Stimulated activated CD8-positive, alpha-beta memory T cell treated with anti-CD3 and anti-CD28 coated beads, Interleukin-2, amount 100 ng/mL, for 1 hour (primary cell): ENCODE data around the gene POLR3B.
"Not testable (repeated sequence)": the region's sequence is repeated elsewhere in the genome, so short reads cannot be mapped to it uniquely, and the experiment has no call there.

Experiments used
- DNase-seq, 2 donors: peaks; one replicate each; pipeline ENCODE4 v3.0.0-alpha.2; 2020; ENCODE audit warnings: low read depth in 2 of 2

The POLR3B gene

GRCh38 chr12:106461730-106462129, 104.2 kb downstream of the POLR3B start:
- no peak for DNase-seq

DNA sequence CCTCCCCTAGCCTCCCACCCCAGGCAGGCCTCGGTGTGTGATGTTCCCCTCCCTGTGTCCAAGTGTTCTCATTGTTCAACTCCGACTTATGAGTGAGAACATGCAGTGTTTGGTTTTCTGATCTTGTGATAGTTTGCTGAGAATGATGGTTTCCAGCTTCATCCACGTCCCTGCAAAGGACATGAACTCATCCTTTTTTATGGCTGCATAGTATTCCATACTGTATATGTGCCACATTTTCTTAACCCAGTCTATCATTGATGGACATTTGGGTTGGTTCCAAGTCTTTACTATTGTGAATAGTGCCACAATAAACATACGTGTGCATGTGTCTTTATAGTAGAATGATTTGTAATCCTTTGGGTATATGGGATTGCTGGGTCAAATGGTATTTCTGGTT, 108.1 kb downstream of the POLR3B start:
- DNase-seq: not testable (repeated sequence)

DNA sequence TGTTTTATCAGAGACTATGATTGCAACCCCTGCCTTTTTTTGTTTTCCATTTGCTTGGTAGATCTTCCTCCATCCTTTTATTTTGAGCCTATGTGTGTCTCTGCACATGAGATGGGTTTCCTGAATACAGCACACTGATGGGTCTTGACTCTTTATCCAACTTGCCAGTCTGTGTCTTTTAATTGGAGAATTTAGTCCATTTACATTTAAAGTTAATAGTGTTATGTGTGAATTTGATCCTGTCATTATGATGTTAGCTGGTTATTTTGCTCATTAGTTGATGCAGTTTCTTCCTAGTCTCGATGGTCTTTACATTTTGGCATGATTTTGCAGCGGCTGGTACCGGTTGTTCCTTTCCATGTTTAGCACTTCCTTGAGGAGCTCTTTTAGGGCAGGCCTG, 118.1 kb downstream of the POLR3B start:
- DNase-seq: not testable (repeated sequence)

DNA sequence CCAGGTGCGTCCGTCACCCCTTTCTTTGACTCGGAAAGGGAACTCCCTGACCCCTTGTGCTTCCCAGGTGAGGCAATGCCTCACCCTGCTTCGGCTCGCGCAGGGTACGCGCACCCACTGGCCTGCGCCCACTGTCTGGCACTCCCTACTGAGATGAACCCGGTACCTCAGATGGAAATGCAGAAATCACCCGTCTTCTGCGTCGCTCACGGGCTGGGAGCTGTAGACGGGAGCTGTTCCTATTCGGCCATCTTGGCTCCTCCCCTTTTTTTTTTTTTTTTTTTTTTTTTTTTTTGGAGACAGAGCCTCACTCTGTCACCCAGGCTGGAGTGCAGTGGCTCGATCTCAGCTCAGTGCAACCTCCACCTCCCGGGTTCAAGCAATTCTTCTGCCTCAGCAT, 120.1 kb downstream of the POLR3B start:
- not testable (repeated sequence) for DNase-seq

GRCh38 chr12:106480251-106480650, 122.7 kb downstream of the POLR3B start:
- DNase-seq: no peak

DNA sequence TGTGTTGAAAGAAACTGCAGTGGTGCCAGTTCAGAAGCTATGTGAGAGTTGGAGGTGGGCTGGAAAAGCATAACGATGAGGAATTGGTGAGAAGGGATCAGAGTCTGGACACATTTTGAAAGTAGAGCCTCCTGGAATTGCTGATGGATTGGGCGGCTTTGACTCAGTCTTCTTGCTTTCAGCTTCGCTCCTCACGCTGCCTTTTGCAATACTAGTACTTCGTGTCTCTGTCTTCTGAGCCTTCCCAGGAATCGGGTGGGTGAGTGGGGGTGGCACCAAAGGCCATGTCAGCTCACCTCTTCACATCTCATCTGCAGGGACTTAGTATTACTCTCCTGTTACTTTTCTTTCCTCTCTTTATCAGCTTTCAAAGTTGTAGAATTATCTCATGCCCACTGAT, 123.7 kb downstream of the POLR3B start:
- no peak for DNase-seq

DNA sequence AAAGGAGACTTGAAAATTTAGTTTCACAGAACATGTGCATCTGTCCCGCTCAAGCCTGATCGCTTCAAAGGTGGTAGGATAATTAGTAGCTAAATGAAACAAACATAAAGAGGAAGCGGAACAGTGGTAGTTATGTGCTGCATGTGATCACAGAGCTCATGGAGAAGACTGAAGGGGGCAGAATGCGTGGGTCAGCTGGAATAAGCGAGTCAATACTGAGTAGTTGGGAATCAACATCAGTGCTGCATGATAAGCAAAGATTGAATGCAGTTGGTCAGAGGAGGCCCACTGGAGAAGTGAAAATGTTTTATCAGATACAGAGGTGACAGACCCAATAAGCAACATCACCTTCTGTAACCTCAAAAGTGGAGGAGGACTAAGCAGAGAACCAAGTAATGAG, 130.1 kb downstream of the POLR3B start:
- DNase-seq: no peak

DNA sequence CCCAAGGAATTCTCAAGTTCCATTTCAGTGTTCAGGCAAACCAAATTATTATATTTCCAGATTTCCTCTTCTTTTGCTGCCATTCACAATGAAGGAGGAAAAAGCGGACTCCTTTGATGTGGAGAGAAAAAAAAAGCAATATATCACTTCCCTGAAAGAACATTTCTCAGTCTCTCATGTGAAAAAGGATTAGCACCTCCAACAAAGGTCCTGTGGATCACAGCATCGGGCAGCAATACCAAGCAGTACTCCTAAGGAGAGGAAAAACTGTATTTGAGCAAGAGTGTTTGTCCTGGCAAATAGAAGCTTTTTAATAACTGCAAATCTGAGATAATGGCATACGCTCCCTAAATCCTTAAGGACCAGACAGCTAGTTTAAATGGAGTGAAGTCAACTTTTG, 131.3 kb downstream of the POLR3B start:
- no peak for DNase-seq

DNA sequence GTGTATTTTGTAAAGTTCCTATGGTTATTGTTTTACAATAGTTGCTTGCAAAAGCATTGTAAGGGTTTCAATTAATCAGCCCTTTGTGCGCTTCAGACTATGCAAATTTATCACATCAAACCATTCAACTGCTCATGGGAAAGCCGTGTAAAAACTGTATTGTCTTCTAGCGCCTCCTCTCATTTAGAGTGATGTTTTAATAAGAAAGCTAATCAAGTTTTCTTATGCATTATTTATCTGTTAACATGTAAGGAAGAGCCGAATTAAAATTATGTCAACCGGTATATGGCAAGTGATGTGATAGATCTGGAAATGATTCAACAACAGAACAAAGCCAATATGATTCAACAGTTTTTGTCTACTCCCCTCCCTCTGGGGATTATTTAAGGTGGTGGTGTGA, 132.7 kb downstream of the POLR3B start:
- DNase-seq: no peak

GRCh38 chr12:106492857-106493256, 135.3 kb downstream of the POLR3B start:
- DNase-seq: no peak

DNA sequence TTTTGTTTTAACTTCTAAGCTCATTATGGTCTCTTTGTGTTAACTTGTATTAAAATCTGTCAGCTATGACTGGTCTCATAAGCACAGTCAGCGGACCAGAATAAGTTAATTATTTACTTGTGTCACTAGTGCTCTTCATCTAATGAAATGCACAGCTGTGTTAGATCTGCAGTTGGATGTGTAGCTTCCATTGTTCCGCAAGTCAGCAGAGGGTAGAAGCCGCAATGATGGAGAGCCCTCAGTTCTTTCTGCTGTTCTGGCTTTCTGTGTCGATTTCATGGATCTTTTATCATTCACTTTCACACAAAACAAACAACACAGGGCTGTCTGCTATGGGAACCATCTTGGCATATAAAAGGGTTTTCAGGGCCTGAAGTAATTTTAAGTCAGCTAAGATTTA, 136.0 kb downstream of the POLR3B start:
- DNase-seq: no peak

DNA sequence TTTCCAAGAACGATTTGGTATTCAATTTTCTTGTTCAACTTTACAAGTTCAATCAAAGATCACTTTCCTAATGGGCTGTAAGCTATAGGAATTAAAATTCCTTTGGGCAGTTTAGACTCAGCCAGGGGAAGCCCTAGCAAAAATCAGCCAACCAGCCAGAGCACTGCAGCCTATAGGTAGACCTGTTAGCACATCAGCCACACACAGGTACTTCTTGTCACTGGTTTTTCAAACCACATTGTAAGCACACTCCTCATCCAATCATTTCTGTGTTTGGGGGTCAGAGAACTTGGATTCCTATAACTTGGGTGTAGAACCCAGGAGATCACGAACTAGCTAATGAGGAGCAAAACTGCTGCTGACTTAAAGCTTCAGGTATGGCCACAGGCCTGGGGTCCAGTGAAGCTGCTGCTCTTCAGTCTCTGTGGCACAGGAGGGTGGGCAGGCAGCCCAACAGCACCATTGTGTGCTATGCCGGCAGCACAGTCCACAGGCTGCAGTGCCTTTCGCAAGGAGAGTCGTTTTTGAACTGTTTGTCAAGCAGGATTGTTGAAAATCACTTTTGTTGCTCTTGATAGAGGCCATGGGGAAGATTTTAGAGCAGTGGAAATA, 137.9 kb downstream of the POLR3B start:
- DNase-seq: no peak

- no peak for DNase-seq
Observed at GRCh38 chr12:106498056-106498455, 140.5 kb downstream of the POLR3B start.

- no peak for DNase-seq
Observed at GRCh38 chr12:106499628-106500027, 142.1 kb downstream of the POLR3B start.

DNA sequence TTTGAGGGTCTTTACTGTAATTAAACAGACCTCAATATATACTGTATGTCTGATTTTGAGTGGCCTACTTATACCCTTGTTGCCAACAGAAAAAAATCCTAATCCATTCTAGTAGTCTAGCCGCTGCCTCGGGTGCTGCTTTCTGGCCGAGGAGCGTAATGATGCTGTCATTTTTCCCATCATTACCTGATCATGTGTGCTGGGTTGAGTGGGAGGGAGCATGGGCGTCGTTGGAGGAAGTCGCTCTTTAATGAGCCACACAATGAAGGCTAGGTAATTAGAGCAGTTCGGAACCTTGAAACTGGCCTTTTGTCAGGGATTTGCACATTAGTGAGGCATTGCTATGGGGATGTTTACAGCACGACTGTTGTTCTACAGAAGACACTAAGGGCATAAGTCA, 149.1 kb downstream of the POLR3B start:
- DNase-seq: no peak

GRCh38 chr12:106508966-106509365, 151.4 kb downstream of the POLR3B start:
- no peak for DNase-seq

DNA sequence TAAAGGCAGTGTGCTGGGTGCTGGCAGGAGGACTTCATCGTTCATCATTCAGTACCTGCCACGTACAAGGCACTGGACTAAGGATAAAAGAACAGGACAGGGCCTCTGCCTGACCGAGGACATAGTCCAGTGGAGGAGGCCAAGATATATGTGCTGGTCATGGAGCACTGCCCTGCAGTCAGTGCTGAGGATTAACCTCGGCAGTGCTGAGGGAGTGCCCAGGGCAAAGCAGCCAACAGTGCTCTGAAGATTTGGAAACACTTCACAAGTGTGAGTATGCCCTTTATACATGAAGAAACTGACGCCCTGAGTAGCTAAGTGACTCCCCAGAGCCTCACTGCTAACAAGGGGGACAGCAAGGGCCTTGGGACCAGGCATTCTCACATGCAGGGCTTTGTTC, 153.8 kb downstream of the POLR3B start:
- DNase-seq: no peak

DNA sequence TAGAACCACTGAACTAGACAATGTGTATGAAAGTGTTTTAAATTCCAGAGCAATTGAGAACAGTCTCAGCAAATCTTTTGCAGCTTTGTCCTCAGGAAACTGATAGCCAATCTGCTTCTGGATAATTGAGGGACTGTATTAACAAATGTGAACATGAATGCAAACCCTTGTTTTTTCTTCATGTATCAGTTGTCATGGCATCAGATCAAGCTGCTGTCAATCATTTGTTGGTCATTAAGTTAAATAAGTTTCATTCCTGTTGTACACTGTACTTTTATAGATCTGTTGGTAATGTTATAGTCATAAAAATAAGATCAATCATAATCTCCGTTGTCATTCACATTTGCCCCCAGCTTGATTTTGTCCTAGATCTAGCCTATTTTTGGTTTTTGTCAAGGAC, 159.8 kb downstream of the POLR3B start:
- no peak for DNase-seq

DNA sequence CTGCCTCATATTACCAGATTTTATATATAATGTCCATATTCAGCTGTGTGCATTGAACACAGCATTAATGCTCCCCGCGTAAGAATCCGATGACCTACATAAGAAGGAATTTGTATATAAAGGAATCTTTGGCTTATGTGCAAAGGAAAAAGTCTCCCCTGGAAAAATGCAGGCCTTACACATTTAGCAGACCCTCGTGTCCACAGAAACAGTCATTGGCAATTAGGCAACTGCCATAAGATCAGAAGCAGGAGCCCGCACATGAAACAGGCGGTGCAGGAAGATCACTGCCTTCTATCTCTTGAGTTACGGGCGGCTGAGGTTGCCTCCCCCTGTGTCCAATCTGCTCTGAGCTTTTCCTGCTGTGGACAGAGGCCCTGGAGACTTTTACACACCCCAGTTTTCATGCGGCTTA, 162.1 kb downstream of the POLR3B start:
- DNase-seq: no peak

- no peak for DNase-seq
Observed at GRCh38 chr12:106521901-106522300, 164.4 kb downstream of the POLR3B start.

DNA sequence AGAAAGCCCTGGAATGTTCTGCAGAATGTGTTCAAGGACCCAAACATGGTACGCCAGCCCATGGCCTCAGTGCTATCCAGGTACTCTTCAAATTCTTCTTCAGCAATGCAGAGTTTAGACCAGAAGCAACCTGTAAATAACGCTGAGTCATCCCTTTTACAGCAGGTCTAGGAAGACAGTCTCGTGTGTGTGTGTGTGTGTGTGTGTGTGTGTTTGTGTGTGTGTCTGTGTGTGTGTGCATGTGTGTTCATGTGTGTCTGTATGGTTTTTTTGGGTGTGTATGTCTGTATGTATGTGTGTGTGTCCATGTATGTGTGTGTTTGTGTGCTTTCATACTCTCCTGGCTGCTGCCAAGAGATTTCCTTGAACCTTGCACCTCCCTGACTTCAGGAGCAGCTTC, 165.2 kb downstream of the POLR3B start:
- DNase-seq: no peak

- DNase-seq: no peak
Observed at GRCh38 chr12:106527356-106527755, 169.8 kb downstream of the POLR3B start.

GRCh38 chr12:106541201-106541600, 183.7 kb downstream of the POLR3B start:
- DNase-seq: no peak

DNA sequence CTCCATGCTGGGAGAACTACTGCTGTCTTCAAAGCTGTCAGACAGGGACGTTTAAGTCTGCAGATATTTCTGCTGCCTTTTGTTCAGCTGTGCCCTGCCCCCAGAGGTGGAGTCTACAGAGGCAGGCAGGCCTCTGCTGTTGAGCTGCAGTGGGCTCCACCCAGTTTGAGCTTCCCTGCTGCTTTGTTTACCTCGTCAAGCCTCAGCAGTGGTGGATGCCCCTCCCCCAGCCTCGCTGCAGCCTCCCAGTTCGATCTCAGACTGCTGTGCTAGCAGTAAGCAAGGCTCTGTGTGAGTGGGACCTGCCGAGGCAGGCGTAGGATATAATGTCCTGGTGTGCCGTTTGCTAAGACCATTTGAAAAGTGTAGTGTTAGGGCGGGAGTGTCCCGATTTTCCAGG, 193.9 kb downstream of the POLR3B start:
- no peak for DNase-seq
